ENCODE results near the gene OPA1. TPM values are rescaled to one million over a fixed set of nuclear protein-coding genes. Genes with fewer than 3 reads are reported as not detected.

OPA1 gene
- total RNA-seq, 2 donors from 2014 or later, result 36.4 to 71.6 TPM

DNA sequence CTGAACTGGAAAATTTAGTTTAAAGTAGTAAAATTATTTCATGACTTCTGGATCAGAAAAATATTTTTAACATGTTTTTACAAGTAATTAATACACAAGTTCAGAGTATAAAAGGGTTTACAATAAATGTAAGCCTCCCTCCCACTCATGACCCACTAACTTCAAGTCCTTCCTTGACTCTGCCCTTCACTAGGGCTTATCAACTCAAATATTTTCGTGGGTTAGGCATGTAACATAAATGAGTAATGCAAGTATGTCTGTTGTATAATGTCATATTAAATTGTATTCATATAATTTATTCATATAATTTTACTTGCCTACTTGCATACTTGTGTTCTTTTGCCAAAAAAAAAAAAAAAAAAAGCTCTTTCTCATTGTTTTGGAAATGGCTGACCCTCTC is 3.4 kb upstream of the OPA1 start:
- TF ChIP-seq, protein P1, sequence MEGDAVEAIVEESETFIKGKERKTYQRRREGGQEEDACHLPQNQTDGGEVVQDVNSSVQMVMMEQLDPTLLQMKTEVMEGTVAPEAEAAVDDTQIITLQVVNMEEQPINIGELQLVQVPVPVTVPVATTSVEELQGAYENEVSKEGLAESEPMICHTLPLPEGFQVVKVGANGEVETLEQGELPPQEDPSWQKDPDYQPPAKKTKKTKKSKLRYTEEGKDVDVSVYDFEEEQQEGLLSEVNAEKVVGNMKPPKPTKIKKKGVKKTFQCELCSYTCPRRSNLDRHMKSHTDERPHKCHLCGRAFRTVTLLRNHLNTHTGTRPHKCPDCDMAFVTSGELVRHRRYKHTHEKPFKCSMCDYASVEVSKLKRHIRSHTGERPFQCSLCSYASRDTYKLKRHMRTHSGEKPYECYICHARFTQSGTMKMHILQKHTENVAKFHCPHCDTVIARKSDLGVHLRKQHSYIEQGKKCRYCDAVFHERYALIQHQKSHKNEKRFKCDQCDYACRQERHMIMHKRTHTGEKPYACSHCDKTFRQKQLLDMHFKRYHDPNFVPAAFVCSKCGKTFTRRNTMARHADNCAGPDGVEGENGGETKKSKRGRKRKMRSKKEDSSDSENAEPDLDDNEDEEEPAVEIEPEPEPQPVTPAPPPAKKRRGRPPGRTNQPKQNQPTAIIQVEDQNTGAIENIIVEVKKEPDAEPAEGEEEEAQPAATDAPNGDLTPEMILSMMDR (IDR thresholded peaks at IDR 0.05), result no peak
- no peak overlapping the region for H3K4me3 ChIP-seq
- DNase-seq (ENCODE audit: low spot score), result no peak
- no peaks in the 10 kb centered on the region for H3K36me3 ChIP-seq
- no peak overlapping the region for H3K27ac ChIP-seq
- peaks cover 0 to 16% of the 10 kb centered on the region in 2 donors for H3K4me1 ChIP-seq
- no peaks in the 10 kb centered on the region for H3K9me3 ChIP-seq
- H3K27me3 ChIP-seq, result no peaks in the 10 kb centered on the region

DNA sequence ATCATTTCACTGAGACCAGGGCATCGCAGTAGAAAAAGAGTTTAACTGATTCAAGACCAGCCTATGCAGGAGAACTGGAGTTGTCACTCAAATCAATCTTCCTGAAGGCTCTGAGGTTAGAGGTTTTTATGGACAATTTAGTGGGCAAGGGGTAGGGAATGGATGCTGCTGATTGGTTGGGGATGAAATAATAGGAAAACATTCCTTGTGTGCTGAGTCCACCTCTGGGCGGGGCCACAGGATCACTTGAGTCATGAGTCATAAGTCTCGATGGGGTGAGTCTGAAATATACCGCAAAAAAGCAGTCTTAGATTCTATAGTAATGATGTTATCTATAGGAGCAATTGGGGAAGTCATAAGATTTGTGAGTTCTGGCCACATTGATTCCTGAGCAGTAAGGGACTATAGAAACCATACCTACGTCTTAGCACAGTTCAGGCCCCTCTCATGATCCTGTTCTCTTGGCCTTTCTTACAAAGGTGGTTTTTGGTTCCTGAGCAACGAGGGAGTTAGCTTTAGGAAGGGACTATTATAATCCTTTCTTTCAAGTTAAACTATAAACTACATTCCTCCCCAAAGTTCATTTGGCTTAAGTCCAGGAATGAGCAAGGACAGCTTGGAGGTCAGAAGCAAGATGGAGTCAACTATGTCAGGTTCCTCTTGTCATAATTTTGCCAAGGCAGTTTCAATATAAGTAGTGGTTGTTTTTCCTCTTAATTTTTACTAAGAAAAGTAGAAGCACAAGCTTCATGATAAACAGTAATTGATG is 2.7 kb upstream of the OPA1 start:
- H3K4me1 ChIP-seq, result peaks cover 0 to 20% of the 10 kb centered on the region in 2 donors
- no peaks in the 10 kb centered on the region for H3K36me3 ChIP-seq
- H3K27me3 ChIP-seq, result no peaks in the 10 kb centered on the region
- TF ChIP-seq, protein P1 (IDR thresholded peaks at IDR 0.05), result no peak
- no peak overlapping the region for H3K27ac ChIP-seq
- no peak for DNase-seq (ENCODE audit: low spot score)
- H3K9me3 ChIP-seq, result no peaks in the 10 kb centered on the region
- no peak overlapping the region for H3K4me3 ChIP-seq

DNA sequence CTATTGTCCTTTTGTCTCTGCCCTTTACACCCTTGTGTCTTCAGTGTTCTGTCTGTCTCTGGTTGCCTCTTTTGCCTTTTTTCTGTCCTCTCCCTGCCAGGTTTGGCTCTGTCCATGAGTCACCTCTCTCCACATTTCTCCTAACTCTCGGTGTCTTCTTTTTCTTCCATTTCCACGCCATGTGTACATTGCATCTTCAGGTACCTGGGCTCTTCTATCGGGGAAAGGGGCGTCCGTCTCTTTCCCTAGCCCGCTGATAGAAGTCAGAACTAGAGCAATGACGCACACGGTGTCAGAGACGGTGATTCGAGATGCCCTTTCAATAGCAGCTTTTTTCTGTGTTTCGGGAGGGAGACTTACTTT is 641 bp downstream of the OPA1 start:
- Histone ChIP-seq H3K27me3 (no peaks in the 10 kb centered on the region), H3K27ac (peak overlapping the region; percentile 92 to 93), H3K4me1 (peaks cover 0 to 33% of the 10 kb centered on the region in 2 donors), H3K36me3 (peaks cover 12% of the 10 kb centered on the region), H3K9me3 (no peaks in the 10 kb centered on the region), H3K4me3 (peak overlapping the region; percentile 97 to 99)
- DNase-seq (ENCODE audit: low spot score), result no peak
- TF ChIP-seq, protein P1 (IDR thresholded peaks at IDR 0.05), result no peak

DNA sequence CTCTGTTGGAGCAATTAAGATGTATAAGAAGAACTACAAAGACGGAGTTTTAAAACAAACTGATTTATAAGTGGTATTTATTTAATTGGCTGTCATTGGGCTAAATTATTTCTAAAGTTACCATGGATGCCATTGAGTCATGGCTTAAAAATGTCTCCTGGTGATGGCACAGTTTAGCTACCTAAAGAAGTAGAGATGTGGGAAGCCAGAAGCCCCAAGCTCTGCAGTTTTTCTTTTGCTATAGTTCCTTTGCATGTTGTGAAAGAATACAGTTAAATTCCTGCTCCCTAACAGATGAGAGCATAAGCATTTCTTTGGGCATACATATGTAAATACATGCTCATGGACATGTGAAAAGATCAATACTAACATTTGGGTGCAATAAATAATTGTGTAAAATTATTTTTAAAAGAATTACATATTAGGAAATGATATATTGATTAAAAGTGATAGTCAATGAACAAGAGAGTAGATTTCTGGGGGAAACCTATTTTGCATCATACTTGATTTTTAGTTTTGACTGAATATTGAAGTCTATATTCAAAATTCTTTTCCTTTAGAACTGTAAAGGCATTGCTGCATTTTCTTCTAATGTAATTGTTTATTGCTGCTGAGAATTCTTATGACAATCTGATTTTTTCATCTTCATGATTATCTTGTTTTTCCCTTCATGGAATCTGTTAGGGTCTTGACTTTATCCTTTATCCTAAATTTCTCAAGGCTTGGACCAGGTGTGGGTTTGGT is 2.1 kb downstream of the OPA1 start:
- no peaks in the 10 kb centered on the region for H3K27me3 ChIP-seq
- TF ChIP-seq, protein P1 (IDR thresholded peaks at IDR 0.05), result no peak
- H3K9me3 ChIP-seq, result no peaks in the 10 kb centered on the region
- no peak for DNase-seq (ENCODE audit: low spot score)
- H3K36me3 ChIP-seq, result peaks cover 12% of the 10 kb centered on the region
- peaks cover 0 to 34% of the 10 kb centered on the region in 2 donors for H3K4me1 ChIP-seq
- H3K27ac ChIP-seq, result no peak overlapping the region
- no peak overlapping the region for H3K4me3 ChIP-seq

DNA sequence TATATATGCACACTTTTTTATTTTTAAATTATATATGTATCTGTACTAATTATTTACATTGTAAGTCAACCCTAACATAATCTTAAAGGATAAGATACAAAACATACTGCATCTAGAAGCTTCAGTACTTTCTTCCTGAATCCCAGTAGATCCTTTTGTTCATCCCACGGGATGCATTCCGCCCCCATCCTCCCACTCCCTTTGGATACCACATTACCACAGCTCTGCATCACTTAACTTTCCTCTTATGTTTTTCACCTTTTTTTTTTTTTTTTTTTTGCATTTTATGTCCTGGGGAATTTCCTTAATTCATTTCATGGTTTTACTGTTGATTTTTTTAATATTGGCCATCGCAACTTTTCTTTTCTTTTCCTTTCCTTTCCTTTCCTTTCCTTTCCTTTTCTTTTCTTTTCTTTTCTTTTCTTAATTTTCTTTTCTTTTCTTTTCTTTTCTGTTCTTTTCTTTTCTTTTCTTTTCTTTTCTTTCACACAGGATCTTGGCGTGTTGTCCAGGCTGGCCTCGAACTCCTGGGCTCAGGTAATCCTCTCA is 3.0 kb downstream of the OPA1 start:
- TF ChIP-seq, protein P1 (IDR thresholded peaks at IDR 0.05), result no peak
- no peak for DNase-seq (ENCODE audit: low spot score)
- H3K27me3 ChIP-seq, result no peaks in the 10 kb centered on the region
- H3K4me3 ChIP-seq, result no peak overlapping the region
- peaks cover 12% of the 10 kb centered on the region for H3K36me3 ChIP-seq
- no peak overlapping the region for H3K27ac ChIP-seq
- no peaks in the 10 kb centered on the region for H3K9me3 ChIP-seq
- H3K4me1 ChIP-seq, result peaks cover 0 to 35% of the 10 kb centered on the region in 2 donors

All from right atrium auricular region (tissue), 2 donors.